A549 treated with CpdA at 1 μM for 4 hours (cell line): ENCODE results near the gene TRPM1. TPM values are rescaled to one million over a fixed set of nuclear protein-coding genes. Genes with fewer than 3 reads are reported as not detected.

Source experiments
- total RNA-seq: library from RNA; stranded (reverse); fragments of 200-300 nt; extraction: Qiagen RNA extraction; gene quantifications from 5 replicates; pipeline ENCODE4 v1.2.3, GENCODE V29; 2022; ENCODE audit warnings: low read depth

Gene TRPM1
- not detected in 5 replicates for total RNA-seq

DNA sequence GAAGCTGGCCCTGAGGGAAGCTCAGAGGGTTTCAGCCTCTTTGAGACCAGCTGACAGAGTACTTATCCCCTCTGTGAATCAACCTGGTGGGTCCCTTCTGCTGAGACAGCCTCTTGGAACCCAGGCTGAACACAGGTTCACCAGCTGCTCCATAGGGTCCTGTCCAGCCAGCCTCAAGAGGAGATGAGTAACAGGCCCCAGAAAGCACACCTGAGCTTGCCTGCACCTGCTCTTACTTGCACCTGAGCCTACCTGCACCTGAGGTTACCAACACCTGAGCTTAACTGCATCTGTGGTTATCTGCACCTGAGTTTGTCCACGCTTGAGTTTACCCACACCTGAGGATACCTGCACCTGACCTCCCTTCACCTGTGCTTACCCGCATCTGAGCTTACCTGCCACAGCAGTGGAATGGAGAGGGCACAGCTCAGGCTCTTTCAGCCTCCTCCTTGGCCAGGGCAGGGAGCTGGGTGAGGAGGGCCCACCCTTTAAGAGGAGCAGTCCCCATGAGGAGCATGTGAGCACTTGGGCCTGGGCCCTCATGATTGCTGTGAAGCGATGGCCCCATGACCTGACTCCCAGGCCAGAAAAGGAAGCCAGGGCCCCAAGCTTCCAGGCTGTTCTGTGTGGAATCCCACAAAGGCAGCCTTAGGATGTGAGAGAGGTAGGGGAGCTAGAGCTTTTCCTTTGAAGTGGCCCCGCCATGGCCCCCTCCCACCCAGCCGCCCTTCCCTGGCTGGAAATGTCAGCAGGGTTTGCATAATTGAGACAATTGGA is at the start of gene TRPM1:
TRPM1 (minus strand) TSS at position 464 of the 777 bp plus-strand sequence. CDS start 20,370 bp downstream, outside the sequence.

DNA sequence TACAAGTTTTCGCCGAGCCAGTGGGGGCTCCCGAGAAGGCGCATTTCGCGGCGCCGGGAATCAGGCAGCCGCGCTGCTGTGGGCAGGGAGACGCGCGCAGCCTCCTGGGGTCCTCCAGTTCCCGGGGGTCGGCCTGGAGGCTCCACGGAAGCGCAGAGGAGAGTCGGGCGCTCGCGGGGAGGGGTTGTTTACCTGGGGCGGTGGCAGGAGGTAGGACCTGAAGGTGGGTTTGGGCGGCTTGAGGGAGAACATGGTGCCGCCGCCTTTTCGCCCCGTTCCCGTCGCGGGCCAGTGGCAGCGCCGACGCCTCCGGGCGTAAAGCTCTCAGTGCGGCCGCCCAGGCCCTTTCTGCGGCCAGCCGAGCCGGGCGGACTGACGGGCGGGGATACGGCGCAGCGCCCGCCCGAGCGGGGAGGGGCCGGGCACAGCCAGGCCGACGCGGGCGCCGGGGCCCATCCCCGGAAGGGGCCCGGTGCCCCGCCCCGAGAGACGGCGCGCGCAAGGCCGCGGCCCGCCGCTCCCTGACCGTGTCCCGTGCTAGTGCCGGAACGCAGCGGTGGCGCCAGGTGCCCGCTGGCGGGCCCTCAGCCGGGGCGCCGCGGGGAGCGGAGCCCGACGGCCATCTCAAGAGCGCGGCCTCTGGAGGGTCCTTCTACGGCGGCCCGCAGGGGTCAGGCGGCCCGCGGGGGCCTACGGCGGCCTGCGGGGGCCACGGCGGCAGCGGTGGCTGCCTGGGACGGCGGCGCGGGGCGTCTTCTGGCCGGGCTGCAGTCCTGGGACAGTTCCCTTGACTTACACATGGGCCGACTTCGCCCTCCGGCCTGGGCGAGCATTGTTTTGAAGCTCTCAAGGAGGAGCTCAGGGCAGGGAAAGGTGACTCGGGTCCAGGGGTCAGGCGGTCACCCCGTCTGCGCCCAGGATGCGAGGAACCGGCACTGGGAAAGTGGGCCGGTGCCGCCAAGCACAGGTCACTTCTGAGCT is 110.0 kb downstream of the TRPM1 start, which contains the start of gene MTMR10:
MTMR10 (minus strand) TSS at position 374 of the 981 bp plus-strand sequence; CDS start at position 252, 122 bp downstream.

Other genes with a start within 250 kb of the TRPM1 start
- 11.3 to 16.8 TPM (median 12.5 TPM) in 5 replicates for gene FAN1, start 197.8 kb downstream of the TRPM1 start, total RNA-seq
- gene MTMR10, start 110.1 kb downstream of the TRPM1 start, total RNA-seq, result 10.6 to 17.5 TPM (median 13.1 TPM) in 5 replicates
- 65.9 to 84.1 TPM (median 73.4 TPM) in 5 replicates for gene KLF13, start 225.1 kb upstream of the TRPM1 start, total RNA-seq